ENCODE measurements around the gene ZBTB7B. TPM values are rescaled to one million over a fixed set of nuclear protein-coding genes. Genes with fewer than 3 reads are reported as not detected.

ZBTB7B gene
- total RNA-seq, 1 experiment from 2014 or later = 44.1 TPM

DNA sequence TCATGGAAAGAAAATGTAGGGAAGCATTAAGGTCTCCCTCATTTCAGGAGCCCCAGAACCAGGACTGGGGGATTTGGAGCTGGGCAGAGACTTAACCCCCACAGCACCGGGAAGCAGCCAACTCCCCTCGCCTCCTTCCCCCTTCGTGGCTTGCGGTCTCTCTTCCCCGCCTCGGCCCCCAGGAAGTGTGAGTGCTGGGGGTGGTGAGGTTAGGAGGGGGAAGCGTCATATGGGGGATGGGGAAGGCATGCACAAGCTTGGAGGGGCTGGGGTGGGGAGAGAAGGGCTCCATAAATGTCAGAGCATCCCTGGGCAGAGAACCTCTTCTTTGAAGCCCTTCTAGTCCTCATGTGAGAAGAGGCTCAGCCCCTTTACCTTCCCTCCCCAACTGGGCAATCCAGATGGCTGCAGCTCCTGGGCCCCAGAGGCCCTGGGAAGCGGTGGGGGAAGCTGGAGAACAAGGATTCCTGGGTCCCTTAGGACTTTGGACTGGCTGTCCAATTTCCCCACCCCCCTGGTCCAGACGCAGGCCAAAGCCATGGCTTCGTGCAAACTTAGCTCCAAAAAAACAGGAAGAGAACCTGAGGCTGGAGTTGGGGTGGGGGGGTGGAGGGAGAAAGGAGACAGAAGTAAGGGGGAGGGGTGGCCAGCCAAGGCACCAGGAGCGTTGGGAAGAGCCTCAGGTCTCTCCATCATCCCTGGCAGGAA lies 7.8 kb downstream of the ZBTB7B start:
- ChIA-PET POLR2A (ENCODE audit: unreplicated experiment) (no interaction called here), CTCF (interaction anchor here (0.5 kb wide), 1 partner anchor 476 kb away, joined by 3 read pairs; no protein-coding TSS in a partner anchor)
- H3K9me2 ChIP-seq (ENCODE audit: insufficient read depth) = no peaks in the 10 kb centered on the region
- no peaks in the 10 kb centered on the region for H3K9me3 ChIP-seq (ENCODE audit: insufficient read depth, low read depth)
- H3K27ac ChIP-seq = no peak overlapping the region
- peaks cover 29% of the 10 kb centered on the region for H3F3A ChIP-seq (ENCODE audit: insufficient read depth, low read depth)
- intact Hi-C loops (cut with micrococcal nuclease; ENCODE audit: unreplicated experiment) = no loop called here
- no peaks in the 10 kb centered on the region for H3K36me3 ChIP-seq (ENCODE audit: low read depth)
- no peaks in the 10 kb centered on the region; the same call in none of the 2 replicates for H3K4me1 ChIP-seq (replicated peaks; ENCODE audit: insufficient read depth)
- peaks cover 36% of the 10 kb centered on the region for H4K20me1 ChIP-seq (ENCODE audit: insufficient read depth)
- H3K79me2 ChIP-seq (ENCODE audit: low read depth) = peaks cover 38% of the 10 kb centered on the region
- no peak overlapping the region for H2AFZ ChIP-seq
- BruUV-seq (replicated peaks) = no TSS peak
- H3K4me2 ChIP-seq = no peak overlapping the region
- DNase-seq = no peak
- H3K4me3 ChIP-seq = no peak overlapping the region
- no peak for TF ChIP-seq EZH2 (IDR thresholded peaks at IDR 0.05; ENCODE audit: low read depth)
- H3K27me3 ChIP-seq (ENCODE audit: insufficient read depth, low read depth) = no peaks in the 10 kb centered on the region

DNA sequence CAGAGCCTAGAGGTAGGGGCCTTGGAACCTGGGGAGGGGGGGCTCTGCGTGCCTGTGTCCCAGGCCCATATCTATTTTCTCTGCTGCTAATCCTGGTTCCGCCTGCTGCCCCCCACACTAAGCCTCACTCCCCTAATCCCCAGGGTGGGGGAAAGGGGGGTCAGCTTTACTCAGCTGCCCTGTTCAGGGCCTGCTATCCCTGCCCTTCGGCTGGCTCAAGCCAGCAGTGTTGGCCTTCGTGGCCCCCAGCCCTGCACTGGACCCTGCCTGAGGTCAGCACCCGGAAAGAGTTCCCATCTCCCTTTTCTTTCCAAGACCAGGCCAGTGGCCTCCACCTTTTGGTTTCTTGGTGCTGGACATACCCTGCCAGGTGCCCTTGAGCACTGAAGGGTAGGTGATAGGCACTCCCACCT lies 8.4 kb downstream of the ZBTB7B start:
- Histone ChIP-seq H3K36me3 (ENCODE audit: low read depth) (no peaks in the 10 kb centered on the region), H4K20me1 (ENCODE audit: insufficient read depth) (peaks cover 36% of the 10 kb centered on the region), H3K9me2 (ENCODE audit: insufficient read depth) (no peaks in the 10 kb centered on the region), H3K27ac (no peak overlapping the region), H3K79me2 (ENCODE audit: low read depth) (peaks cover 32% of the 10 kb centered on the region), H3K4me1 (replicated peaks; ENCODE audit: insufficient read depth) (no peaks in the 10 kb centered on the region; the same call in none of the 2 replicates), H3K4me3 (no peak overlapping the region), H3F3A (ENCODE audit: insufficient read depth, low read depth) (peaks cover 29% of the 10 kb centered on the region), H2AFZ (no peak overlapping the region), H3K27me3 (ENCODE audit: insufficient read depth, low read depth) (no peaks in the 10 kb centered on the region), H3K4me2 (no peak overlapping the region), H3K9me3 (ENCODE audit: insufficient read depth, low read depth) (no peaks in the 10 kb centered on the region)
- no TSS peak for BruUV-seq (replicated peaks)
- ChIA-PET POLR2A (ENCODE audit: unreplicated experiment) (no interaction called here), CTCF (no interaction called here)
- intact Hi-C loops (cut with micrococcal nuclease; ENCODE audit: unreplicated experiment) = no loop called here
- no peak for DNase-seq
- no peak for TF ChIP-seq EZH2 (IDR thresholded peaks at IDR 0.05; ENCODE audit: low read depth)
- TF ChIP-seq, protein P1, sequence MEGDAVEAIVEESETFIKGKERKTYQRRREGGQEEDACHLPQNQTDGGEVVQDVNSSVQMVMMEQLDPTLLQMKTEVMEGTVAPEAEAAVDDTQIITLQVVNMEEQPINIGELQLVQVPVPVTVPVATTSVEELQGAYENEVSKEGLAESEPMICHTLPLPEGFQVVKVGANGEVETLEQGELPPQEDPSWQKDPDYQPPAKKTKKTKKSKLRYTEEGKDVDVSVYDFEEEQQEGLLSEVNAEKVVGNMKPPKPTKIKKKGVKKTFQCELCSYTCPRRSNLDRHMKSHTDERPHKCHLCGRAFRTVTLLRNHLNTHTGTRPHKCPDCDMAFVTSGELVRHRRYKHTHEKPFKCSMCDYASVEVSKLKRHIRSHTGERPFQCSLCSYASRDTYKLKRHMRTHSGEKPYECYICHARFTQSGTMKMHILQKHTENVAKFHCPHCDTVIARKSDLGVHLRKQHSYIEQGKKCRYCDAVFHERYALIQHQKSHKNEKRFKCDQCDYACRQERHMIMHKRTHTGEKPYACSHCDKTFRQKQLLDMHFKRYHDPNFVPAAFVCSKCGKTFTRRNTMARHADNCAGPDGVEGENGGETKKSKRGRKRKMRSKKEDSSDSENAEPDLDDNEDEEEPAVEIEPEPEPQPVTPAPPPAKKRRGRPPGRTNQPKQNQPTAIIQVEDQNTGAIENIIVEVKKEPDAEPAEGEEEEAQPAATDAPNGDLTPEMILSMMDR (conservative IDR thresholded peaks at IDR 0.05) = no peak

- Histone ChIP-seq H3K4me3 (no peak overlapping the region), H4K20me1 (ENCODE audit: insufficient read depth) (peaks cover 36% of the 10 kb centered on the region), H3F3A (ENCODE audit: insufficient read depth, low read depth) (peaks cover 33% of the 10 kb centered on the region), H3K9me2 (ENCODE audit: insufficient read depth) (no peaks in the 10 kb centered on the region), H3K79me2 (ENCODE audit: low read depth) (peaks cover 27% of the 10 kb centered on the region), H3K4me1 (replicated peaks; ENCODE audit: insufficient read depth) (peaks cover 3% of the 10 kb centered on the region), H3K36me3 (ENCODE audit: low read depth) (no peaks in the 10 kb centered on the region), H3K27ac (no peak overlapping the region), H3K9me3 (ENCODE audit: insufficient read depth, low read depth) (no peaks in the 10 kb centered on the region), H3K4me2 (no peak overlapping the region), H3K27me3 (ENCODE audit: insufficient read depth, low read depth) (no peaks in the 10 kb centered on the region), H2AFZ (no peak overlapping the region)
- CTCF ChIA-PET = no interaction called here
- no TSS peak for BruUV-seq (replicated peaks)
- intact Hi-C loops (cut with micrococcal nuclease; ENCODE audit: unreplicated experiment) = no loop called here
- POLR2A ChIA-PET (ENCODE audit: unreplicated experiment) = interaction anchor here (0.5 kb wide), 1 partner anchor 56 kb away, joined by 8 read pairs; the partner anchor contains the start of gene PBXIP1
- TF ChIP-seq, protein P1 (conservative IDR thresholded peaks at IDR 0.05) = no peak
- no peak for TF ChIP-seq EZH2 (IDR thresholded peaks at IDR 0.05; ENCODE audit: low read depth)
- no peak for DNase-seq
Measured at GRCh38 chr1:155011437-155012025, 8.9 kb downstream of the ZBTB7B start.

Data from PC-9 (cell line).